Measurements from ENCODE around the gene RARRES1.

GRCh38 chr3:158732856-158733200, 571 bp upstream of the RARRES1 start:
- TF ChIP-seq CTCF (IDR thresholded peaks at IDR 0.05 in 8 of 11, conservative IDR thresholded peaks at IDR 0.05 in 3 of 11) = no peak
- TF ChIP-seq POLR2A (IDR thresholded peaks at IDR 0.05) = no peak
- TF ChIP-seq POLR2AphosphoS5 (IDR thresholded peaks at IDR 0.05) = no peak
